CD4-positive, alpha-beta T cell treated with Interleukin-1 beta for 1 hour (primary cell): ENCODE measurements around the gene NHLRC1.

Experiments used
- DNase-seq, 2 donors: peaks; one replicate each; pipeline ENCODE4 v3.0.0-alpha.2; 2020 to 2022

Gene NHLRC1

DNA sequence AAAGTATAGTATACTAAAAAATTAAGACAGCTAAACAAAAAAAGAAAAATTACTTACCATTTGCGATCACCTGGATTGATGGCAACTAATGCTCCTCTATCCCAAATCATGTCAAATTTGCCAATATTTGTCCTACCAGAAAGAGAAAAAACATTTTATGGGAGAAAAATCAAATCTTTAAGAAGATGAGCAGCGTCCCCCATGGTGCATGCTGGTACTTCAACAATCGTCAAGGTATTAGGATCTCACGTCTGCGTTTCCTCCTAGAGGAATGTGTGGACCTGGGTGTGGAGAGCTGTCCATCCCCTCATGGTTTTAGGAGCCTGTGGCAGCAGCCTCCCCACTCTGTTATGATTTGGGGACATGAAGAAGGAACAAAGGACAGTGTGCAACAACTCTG lies 16.4 kb upstream of the NHLRC1 start:
- no peak for DNase-seq

DNA sequence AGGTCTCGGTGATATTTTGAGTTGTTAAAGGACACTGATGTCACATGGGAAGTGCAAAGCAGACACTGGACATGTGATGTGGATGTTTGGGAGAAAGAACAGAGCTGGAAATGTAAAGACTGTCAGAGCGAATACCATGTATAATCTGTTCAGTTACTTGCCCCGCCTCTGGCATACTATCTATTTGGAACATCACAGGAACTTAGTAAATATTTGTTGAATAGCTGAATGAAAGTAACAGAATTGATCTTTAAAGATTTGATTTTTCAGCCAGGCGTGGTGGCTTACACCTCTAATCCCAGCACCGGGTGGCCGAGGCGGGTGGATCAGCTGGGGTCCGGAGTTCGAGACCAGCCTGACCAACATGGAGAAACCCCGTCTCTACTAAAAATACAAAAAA lies 13.8 kb upstream of the NHLRC1 start:
- no peak for DNase-seq

- no peak for DNase-seq
Measured at GRCh38 chr6:18135171-18135570, 12.7 kb upstream of the NHLRC1 start.

DNA sequence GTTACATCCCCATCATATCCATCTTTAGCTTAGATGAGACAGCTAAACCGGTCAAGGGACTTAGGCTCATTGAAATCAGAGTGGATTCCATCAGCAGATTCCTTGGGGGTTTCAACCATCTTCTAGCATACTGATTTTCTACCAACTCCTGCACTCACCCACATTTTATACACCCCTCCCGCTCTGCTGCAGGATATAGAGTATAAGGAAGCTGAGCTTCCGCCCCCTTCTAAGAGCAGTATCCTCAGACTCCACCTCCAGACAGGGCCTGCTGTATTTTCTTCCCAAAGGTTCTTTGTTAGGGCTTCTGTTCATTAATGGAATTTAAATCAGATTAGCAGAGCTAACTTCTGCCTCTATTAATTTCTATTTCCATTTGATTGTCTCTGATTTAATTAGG lies 9.9 kb upstream of the NHLRC1 start:
- DNase-seq: no peak

- no peak for DNase-seq
Measured at GRCh38 chr6:18126121-18126520, 3.6 kb upstream of the NHLRC1 start.

- no peak for DNase-seq
Measured at GRCh38 chr6:18121580-18122127, 823 bp downstream of the NHLRC1 start.

- DNase-seq: no peak
Measured at GRCh38 chr6:18119236-18119635, 3.2 kb downstream of the NHLRC1 start.

DNA sequence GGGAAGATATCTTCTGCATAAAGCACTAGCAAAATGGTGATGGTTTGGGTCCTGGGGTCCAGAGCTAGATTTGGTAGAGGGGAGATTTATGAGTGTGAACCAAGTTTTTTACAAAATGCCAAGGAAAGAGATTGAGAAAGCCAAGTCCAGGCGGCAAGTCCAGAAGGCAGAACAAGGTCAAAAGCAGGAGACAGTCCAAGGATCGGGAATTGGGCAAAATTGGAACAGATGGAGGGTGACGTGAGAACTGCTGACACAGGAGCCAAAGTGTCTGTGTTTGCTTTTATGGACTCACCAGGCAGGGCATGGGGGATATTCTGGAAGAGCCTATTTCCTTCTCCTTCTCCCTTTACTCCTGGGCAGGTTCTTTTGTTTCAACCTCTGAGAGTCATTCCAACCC lies 4.1 kb downstream of the NHLRC1 start:
- DNase-seq: no peak

- DNase-seq: no peak
Measured at GRCh38 chr6:18117136-18117535, 5.3 kb downstream of the NHLRC1 start.

- DNase-seq: no peak
Measured at GRCh38 chr6:18115356-18115755, 7.1 kb downstream of the NHLRC1 start.

- no peak for DNase-seq
Measured at GRCh38 chr6:18110162-18110561, 12.3 kb downstream of the NHLRC1 start.

DNA sequence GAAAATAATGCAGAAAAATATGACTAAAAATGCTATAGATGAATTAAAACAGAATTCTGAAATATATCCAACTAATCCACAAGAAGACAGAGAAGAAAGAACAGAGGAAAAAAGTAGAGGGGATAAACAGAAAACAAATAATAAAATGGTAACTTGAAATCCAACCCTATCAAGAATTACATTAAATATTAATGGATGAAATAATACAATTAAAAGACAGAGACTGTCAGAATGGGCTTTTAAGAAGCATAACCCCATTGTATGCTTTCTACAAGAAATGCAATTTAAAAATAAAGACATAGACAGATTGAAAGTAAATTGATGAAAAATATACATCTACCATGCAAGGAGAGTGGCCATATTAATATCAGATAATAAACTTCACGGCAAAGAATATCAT lies 15.4 kb downstream of the NHLRC1 start:
- no peak for DNase-seq

DNA sequence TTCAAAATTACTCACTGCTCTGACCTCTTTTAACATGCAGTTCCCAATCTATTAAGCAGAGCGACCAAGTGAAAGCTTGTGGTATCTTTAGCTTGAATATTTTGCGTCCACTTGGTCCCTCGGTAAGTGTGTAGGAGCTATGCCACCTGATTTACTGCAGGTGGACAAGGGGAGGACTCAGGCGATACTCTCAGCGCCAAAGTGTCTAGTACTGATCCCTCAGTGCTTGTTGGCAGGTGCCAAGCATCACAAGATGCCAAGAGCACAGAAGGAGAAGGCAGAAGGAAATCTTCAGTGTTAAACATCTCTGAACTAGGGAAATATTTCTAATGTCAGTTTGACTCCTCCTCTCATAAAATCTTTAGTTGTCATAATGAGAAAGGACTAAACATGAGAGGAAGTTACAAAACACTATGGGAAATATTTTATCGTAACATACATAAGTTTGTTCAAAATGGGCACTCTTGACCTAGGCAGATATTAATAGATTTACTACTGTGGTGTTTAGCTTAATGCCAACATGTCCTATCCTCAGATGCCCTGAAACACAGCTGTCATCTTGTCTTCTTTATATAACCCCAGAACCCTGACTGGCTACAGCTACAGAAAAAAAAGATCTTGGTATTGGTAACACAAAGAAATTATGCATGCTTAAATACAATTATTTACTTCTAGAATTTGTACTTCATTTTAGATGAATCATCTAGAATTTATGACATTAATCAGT lies 19.5 kb downstream of the NHLRC1 start:
- no peak for DNase-seq

GRCh38 chr6:18101873-18102272 lies 20.6 kb downstream of the NHLRC1 start:
- DNase-seq: no peak

DNA sequence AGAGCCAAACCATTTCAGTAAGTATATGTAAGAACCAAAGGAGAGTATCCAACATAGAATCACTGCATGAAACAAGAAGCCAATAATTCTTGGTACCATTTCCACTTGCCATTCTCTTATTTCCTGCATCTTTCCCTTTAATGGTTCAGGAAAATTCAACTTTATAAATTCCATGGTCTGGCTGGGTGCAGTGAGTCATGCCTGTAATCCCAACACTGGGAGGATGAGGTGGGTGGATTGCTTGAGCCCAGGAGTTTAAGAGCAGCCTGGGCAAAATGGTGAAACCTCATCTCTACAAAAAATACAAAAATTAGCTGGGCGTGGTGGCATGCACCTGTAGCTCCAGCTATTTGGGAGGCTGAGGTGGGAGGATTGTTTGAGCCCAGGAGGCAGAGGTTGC lies 21.2 kb downstream of the NHLRC1 start:
- no peak for DNase-seq

DNA sequence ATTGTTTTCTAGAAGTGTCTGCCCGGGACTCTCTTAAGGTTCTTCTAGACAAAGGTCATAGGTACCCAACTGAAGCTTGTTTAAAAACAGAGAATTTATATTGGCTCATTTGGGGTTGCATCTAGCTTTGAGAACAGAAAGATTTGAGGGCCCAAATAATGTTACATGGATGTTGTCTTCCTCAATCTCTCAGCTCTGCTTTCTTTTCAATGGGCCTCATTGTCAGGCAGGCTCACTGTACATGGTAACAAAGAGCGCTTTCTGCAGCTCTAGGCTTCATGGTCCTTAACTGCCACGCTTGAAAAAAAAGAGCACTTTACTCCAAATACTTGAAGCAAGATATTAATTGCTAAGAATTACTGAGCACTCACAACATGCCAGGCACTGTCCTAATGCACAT lies 22.2 kb downstream of the NHLRC1 start:
- DNase-seq: no peak

DNA sequence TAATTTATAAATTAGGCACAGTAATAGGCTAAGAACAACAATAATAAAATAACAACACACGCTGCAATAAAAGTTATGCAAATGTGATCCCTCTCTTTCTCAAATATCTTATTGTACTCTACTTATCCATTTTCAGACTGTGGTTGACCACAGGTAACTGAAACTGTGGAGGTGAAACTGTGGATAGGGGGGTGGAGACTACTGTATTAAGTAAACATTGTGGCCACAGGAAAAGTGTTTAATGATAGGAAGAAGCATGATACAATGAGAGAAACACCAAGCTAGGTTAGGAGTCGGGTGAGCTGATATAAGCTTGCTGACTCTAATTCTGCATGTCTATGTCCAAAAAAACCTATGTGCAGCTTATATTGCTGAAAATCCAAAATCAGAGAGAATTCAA lies 23.0 kb downstream of the NHLRC1 start:
- DNase-seq: no peak

GRCh38 chr6:18096423-18096822 lies 26.1 kb downstream of the NHLRC1 start:
- DNase-seq: no peak

DNA sequence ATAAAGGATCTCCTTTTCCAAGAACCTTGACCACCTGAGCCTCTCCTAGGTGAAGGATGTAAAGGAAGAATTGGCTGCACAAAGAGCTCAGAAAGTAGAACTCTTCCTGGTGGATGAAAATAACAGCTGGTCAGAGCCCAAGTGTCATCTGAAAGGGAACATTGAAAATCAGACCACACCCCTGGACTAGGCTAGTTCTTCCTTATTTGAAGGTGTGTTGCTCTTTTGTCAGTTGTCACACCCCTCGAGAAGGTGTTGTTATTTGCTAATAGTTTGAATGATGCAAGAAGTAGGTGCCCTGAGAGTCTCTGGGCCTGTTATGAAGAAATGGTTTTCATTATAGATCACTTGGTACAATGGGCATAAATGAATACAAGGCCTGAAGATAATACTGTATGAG lies 31.1 kb downstream of the NHLRC1 start:
- DNase-seq: no peak

DNA sequence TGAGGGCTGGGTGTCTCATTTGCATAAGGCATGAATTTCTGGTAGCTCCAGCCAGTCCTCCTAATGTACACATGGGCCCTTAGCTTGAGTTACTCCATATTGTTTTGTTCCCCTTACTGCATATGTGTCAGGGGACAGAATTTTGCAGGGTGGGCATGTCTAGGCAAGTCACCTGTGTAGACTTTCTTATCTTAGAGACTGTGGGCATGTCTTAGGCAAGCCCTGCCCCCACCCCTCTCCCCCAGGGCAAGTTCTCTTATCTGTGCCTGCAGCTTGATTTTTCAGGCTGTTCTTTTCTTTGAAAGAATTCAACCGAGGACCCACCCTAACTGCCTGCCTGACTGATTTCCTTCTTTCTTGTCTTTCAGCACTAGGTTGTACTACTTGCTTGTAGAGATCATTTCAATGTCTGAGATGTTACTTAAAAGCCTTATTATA lies 32.1 kb downstream of the NHLRC1 start:
- DNase-seq: no peak

- no peak for DNase-seq
Measured at GRCh38 chr6:18088419-18089296, 33.8 kb downstream of the NHLRC1 start.

DNA sequence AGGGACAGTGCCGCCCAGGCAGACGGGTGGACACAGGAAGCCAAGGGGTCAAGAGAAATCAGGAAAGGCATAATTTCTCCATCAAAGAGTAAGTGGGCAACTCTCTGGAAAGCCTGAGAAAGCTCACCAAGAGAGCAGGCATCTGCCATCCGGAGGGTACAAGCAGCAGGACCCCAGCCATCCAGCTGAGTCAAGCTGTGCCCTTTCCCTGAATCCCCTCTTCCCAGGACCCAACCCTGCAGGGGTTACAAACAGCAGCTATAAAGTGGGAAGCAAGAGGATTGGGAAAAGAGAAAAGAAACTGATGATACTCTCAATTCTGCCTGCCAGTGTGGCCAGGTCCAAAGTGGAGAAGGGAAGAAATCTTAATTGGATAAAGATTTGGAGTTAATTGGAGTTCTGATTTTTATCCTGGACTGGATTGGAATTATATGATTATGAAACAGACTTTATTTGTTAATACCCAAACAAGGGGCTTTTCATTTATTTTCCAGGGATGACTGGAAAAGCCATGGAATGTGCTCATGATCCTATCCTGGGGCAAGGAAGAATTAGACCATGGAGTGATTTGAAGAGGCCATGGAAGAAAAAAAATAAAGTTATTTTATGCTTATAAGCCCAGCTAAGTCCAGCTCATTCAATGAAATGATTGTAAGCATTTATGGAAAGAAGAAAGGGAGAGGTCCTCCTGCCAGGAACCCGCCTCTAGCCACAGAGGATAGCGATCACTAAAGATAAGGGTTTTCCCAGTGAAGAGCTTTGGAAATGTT lies 34.9 kb downstream of the NHLRC1 start:
- DNase-seq: no peak

DNA sequence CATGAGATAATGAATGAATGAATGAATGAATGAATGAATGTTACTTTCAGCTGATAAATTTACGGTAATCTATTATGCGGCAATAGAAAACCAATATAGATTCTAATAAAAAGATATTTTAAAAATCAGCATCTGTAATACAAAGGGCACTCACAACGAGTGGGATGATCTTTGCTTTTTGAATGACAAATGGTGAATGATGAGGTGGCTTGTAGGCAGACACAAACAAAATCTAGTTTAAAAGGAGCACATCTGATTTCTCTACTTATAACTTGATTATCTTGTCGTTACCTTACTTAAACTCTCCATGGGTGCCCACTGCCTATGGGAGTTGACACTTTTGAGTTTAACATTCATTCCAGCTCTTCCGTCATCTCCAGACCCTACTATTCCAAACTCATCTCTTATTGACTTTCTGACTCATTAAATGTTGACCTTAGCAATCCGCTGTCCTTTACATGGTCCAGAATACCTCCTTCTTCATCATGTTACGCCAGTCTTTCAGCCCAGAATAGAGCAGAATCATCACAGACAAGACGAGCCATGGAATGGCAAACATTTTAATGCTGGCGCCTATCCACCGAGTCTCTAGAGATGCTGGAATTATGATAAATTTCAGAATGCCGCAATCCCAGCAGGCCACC lies 41.3 kb downstream of the NHLRC1 start:
- DNase-seq: no peak
